ENCODE measurements around the gene ANXA6.

The ANXA6 gene

DNA sequence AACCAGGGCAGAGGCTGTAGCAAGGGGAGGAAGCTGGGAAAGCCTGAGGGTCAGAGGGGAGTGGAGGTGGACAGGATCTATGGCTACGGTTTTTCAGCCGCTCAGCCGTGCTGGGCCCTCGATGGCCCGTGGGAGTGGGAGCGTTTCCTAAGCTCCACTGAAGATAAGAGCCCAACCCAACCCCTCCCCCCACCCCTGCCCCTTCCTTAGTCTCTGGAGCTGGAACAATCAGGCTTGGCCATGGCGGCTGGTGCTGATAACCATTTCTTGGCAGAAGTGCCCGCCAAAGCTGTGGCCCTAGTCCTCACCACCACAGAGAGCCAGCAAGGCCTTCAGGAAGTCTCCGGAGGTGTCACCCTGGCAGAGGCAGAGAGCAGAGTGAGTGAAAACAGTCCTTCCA is 56.4 kb downstream of the ANXA6 start:
- no peak overlapping the region for H3K4me3 ChIP-seq (ENCODE audit: low read length)
- TF ChIP-seq, protein P1, sequence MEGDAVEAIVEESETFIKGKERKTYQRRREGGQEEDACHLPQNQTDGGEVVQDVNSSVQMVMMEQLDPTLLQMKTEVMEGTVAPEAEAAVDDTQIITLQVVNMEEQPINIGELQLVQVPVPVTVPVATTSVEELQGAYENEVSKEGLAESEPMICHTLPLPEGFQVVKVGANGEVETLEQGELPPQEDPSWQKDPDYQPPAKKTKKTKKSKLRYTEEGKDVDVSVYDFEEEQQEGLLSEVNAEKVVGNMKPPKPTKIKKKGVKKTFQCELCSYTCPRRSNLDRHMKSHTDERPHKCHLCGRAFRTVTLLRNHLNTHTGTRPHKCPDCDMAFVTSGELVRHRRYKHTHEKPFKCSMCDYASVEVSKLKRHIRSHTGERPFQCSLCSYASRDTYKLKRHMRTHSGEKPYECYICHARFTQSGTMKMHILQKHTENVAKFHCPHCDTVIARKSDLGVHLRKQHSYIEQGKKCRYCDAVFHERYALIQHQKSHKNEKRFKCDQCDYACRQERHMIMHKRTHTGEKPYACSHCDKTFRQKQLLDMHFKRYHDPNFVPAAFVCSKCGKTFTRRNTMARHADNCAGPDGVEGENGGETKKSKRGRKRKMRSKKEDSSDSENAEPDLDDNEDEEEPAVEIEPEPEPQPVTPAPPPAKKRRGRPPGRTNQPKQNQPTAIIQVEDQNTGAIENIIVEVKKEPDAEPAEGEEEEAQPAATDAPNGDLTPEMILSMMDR (IDR thresholded peaks at IDR 0.05; ENCODE audit: low read depth, low read length): no peak
- TF ChIP-seq EZH2phosphoT487 (IDR thresholded peaks at IDR 0.05; ENCODE audit: low read depth): no peak
- no peaks in the 10 kb centered on the region for H3K79me2 ChIP-seq (ENCODE audit: low read length)
- H3K27me3 ChIP-seq (ENCODE audit: low read depth, low read length): no peaks in the 10 kb centered on the region
- H3K4me1 ChIP-seq (ENCODE audit: low read length): peaks cover 23% of the 10 kb centered on the region
- H4K20me1 ChIP-seq (ENCODE audit: insufficient read depth, low read length): no peaks in the 10 kb centered on the region
- H2AFZ ChIP-seq (ENCODE audit: low read depth, low read length): no peak overlapping the region
- H3K9ac ChIP-seq (ENCODE audit: low read length): no peak overlapping the region
- H3K9me3 ChIP-seq (ENCODE audit: insufficient read depth, low read length): no peaks in the 10 kb centered on the region
- no peak overlapping the region for H3K27ac ChIP-seq (ENCODE audit: low read length)
- no peaks in the 10 kb centered on the region for H3K36me3 ChIP-seq (replicated peaks; ENCODE audit: low read depth, low read length)
- H3K4me2 ChIP-seq (ENCODE audit: low read length): no peak overlapping the region

DNA sequence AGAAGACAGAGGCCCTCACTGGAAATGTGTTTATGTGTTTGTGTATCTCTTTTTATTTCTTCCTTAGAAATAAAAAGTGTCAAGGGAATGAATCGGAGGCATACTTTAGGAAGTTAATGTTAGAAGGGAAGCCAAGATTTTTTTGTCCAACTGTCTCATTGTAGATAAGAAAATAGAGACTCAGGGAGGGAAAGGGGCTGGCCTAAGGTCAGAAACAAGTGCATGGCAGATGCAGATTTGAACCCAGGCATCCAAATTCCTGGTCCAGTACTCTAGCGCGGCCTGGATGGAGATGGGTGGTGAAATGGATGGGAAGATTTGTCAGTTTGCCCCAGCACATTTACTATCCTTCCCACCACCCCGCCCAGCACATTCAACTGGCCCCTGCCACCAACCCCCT is 56.9 kb downstream of the ANXA6 start:
- no peaks in the 10 kb centered on the region for H4K20me1 ChIP-seq (ENCODE audit: insufficient read depth, low read length)
- H2AFZ ChIP-seq (ENCODE audit: low read depth, low read length): no peak overlapping the region
- no peak overlapping the region for H3K4me2 ChIP-seq (ENCODE audit: low read length)
- TF ChIP-seq EZH2phosphoT487 (IDR thresholded peaks at IDR 0.05; ENCODE audit: low read depth): no peak
- TF ChIP-seq, protein P1 (IDR thresholded peaks at IDR 0.05; ENCODE audit: low read depth, low read length): no peak
- H3K4me1 ChIP-seq (ENCODE audit: low read length): peaks cover 24% of the 10 kb centered on the region
- no peak overlapping the region for H3K4me3 ChIP-seq (ENCODE audit: low read length)
- H3K36me3 ChIP-seq (replicated peaks; ENCODE audit: low read depth, low read length): no peaks in the 10 kb centered on the region
- H3K79me2 ChIP-seq (ENCODE audit: low read length): no peaks in the 10 kb centered on the region
- H3K27ac ChIP-seq (ENCODE audit: low read length): no peak overlapping the region
- H3K9ac ChIP-seq (ENCODE audit: low read length): no peak overlapping the region
- H3K9me3 ChIP-seq (ENCODE audit: insufficient read depth, low read length): no peaks in the 10 kb centered on the region
- no peaks in the 10 kb centered on the region for H3K27me3 ChIP-seq (ENCODE audit: low read depth, low read length)

DNA sequence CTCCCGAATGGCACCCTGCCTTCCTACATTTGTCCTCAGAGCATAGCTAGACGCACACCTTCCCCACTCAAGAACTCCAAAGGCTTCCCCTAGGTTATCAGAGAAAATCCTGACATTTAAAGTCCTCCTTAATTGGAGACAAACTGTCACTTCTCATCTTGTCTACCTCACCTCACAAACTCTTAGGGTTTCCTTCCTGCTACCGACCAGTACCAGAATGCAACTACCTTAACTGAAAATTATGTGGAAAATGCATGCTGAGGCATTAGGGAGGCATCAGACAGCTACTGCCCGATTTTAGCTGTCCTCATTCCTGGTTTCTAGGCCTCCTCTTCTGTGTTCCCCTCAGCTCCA is 58.8 kb downstream of the ANXA6 start:
- H2AFZ ChIP-seq (ENCODE audit: low read depth, low read length): no peak overlapping the region
- H4K20me1 ChIP-seq (ENCODE audit: insufficient read depth, low read length): no peaks in the 10 kb centered on the region
- H3K4me3 ChIP-seq (ENCODE audit: low read length): no peak overlapping the region
- H3K27ac ChIP-seq (ENCODE audit: low read length): no peak overlapping the region
- no peak for TF ChIP-seq EZH2phosphoT487 (IDR thresholded peaks at IDR 0.05; ENCODE audit: low read depth)
- TF ChIP-seq, protein P1 (IDR thresholded peaks at IDR 0.05; ENCODE audit: low read depth, low read length): no peak
- no peaks in the 10 kb centered on the region for H3K27me3 ChIP-seq (ENCODE audit: low read depth, low read length)
- H3K4me2 ChIP-seq (ENCODE audit: low read length): peak overlapping the region; percentile 78
- no peaks in the 10 kb centered on the region for H3K79me2 ChIP-seq (ENCODE audit: low read length)
- no peaks in the 10 kb centered on the region for H3K9me3 ChIP-seq (ENCODE audit: insufficient read depth, low read length)
- H3K36me3 ChIP-seq (replicated peaks; ENCODE audit: low read depth, low read length): no peaks in the 10 kb centered on the region
- no peak overlapping the region for H3K9ac ChIP-seq (ENCODE audit: low read length)
- peaks cover 44% of the 10 kb centered on the region for H3K4me1 ChIP-seq (ENCODE audit: low read length)

DNA sequence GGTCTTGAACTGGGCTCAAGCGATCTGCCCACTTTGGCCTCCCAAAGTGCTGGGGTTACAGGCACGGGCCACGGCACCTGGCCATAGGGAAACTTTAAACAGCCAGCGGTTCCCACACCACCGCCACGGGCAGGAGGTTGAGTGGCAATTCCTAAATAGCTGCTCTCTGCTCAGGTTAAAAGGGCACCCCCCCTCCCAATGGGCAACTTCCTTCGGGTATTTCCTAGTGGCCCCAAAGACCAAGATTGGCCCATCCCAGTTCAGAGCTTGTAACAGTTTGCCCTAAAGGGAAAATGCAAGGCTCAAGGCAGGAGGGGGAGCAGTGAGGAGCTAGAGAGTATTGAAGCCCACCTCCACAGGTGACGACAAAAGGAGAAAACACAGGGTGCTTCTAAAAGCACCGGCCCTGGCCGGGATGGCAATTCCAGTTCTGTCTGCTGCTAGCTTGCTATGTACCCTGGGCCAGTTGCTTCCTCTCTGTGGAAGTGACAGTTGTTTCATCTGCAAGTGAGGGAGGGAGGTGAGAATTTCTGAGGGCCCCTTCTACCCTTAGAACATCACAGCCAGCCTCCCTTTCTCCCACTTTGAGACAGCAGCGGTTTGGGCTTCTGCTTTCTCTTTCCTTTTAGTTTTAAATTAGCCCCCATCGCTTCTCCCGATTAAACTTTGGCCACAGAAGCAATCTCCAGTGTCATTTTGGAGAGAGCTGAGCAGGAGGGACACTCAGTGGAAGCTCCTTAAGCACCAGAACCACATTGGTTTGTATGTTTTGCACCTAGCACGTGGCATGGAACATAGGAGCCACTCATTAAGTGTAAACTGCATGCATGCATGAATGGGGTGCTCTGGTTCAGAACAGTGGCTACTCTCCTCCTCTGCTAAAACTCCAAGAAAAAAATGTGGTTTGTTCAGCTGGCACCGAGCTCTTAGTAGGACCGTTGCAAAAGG is 59.5 kb downstream of the ANXA6 start:
- TF ChIP-seq EZH2phosphoT487 (IDR thresholded peaks at IDR 0.05; ENCODE audit: low read depth): no peak
- TF ChIP-seq, protein P1 (IDR thresholded peaks at IDR 0.05; ENCODE audit: low read depth, low read length): no peak
- no peaks in the 10 kb centered on the region for H3K9me3 ChIP-seq (ENCODE audit: insufficient read depth, low read length)
- no peaks in the 10 kb centered on the region for H4K20me1 ChIP-seq (ENCODE audit: insufficient read depth, low read length)
- no peaks in the 10 kb centered on the region for H3K27me3 ChIP-seq (ENCODE audit: low read depth, low read length)
- H3K4me1 ChIP-seq (ENCODE audit: low read length): peaks cover 50% of the 10 kb centered on the region
- H3K36me3 ChIP-seq (replicated peaks; ENCODE audit: low read depth, low read length): no peaks in the 10 kb centered on the region
- H3K27ac ChIP-seq (ENCODE audit: low read length): no peak overlapping the region
- peak overlapping the region; percentile 78 for H3K4me2 ChIP-seq (ENCODE audit: low read length)
- no peak overlapping the region for H2AFZ ChIP-seq (ENCODE audit: low read depth, low read length)
- H3K9ac ChIP-seq (ENCODE audit: low read length): peak overlapping the region; percentile 13
- H3K79me2 ChIP-seq (ENCODE audit: low read length): no peaks in the 10 kb centered on the region
- peak overlapping the region; percentile 41 for H3K4me3 ChIP-seq (ENCODE audit: low read length)

All from OCI-LY3 (cell line).